GM12878 (cell line): Measurements from ENCODE around the gene LEPR. TPM values are rescaled to one million over a fixed set of nuclear protein-coding genes. Genes with fewer than 3 reads are reported as not detected.

Experiments used
- ATAC-seq: fragments of 200-7000 bp; cut with Tn5 transposase; 3 replicates; pipeline ENCODE4 v1.9.1; 2020; ENCODE audit warnings: mild to moderate bottlenecking, moderate library complexity
- BruUV-seq: library from RNA; stranded (reverse); fragments of 400-500 nt; replicated peaks from 2 replicates; lab custom pipeline; 2021; lab: Mats Ljungman, UMichigan
- CTCF ChIA-PET: fragments of 300-600 bp; sonication (Branson Sonifier 250); formaldehyde crosslinking; extraction: SDS; loops from one replicate; lab custom pipeline; 2021; ENCODE audit warnings: inconsistent platforms; lab: Yijun Ruan, JAX
- POLR2A ChIA-PET: fragments of 350-600 bp; formaldehyde crosslinking; extraction: SDS; loops from one replicate; lab custom pipeline; 2021; ENCODE audit warnings: inconsistent platforms; lab: Charles Lee
- RAD21 ChIA-PET: fragments of 300-600 bp; sonication (Branson Sonifier 250); formaldehyde crosslinking; loops from one replicate; lab custom pipeline; 2023; ENCODE audit warnings: antibody characterized with exemption; ENCODE audit not compliant: unreplicated experiment; lab: Charles Lee
- SMC1A ChIA-PET: fragments of 300-600 bp; sonication (Branson Sonifier 250); formaldehyde crosslinking; loops from one replicate; lab custom pipeline; 2023; ENCODE audit not compliant: unreplicated experiment, uncharacterized antibody; lab: Charles Lee
- DNase-seq: peaks from one replicate; pipeline ENCODE4 v3.0.0-alpha.2; 2011; ENCODE audit warnings: low read depth, low spot score
- FAIRE-seq: peaks from 3 replicates; lab custom pipeline; 2011; peaks lifted over from hg19 to GRCh38; lab: Jason Lieb, UNC
- H2AFZ ChIP-seq: 2 replicates; pipeline ENCODE4 v1.6.0; 2011; ENCODE audit warnings: low read depth, low read length, control low read depth; ENCODE audit not compliant: control insufficient read depth
- H3K27ac ChIP-seq: 2 replicates; pipeline ENCODE4 v1.5.1; 2011; ENCODE audit warnings: control low read depth; ENCODE audit not compliant: control insufficient read depth, insufficient read depth
- H3K27me3 ChIP-seq, 2 experiments: replicated peaks in 1 of 2; 2 replicates each; pipeline versions ENCODE4 v1.6.0 to v1.6.1; 2011; ENCODE audit warnings: low read length in 1 of 2; ENCODE audit not compliant: control insufficient read depth in 2 of 2, insufficient read depth in 2 of 2
- H3K36me3 ChIP-seq, 2 experiments: 2 replicates each; pipeline ENCODE4 v1.5.1; 2011; ENCODE audit warnings: low read length in 1 of 2; ENCODE audit not compliant: control insufficient read depth in 2 of 2, insufficient read depth in 2 of 2
- H3K4me1 ChIP-seq: 2 replicates; pipeline ENCODE4 v1.6.1; 2011; ENCODE audit warnings: mild to moderate bottlenecking, low read length, moderate library complexity, mixed read lengths; ENCODE audit not compliant: control insufficient read depth, insufficient read depth
- H3K4me2 ChIP-seq: 2 replicates; pipeline ENCODE4 v1.6.0; 2011; ENCODE audit warnings: control low read depth; ENCODE audit not compliant: control insufficient read depth, insufficient read depth
- H3K4me3 ChIP-seq: fragments of 200-600 bp; sonication (generic); 2 replicates; pipeline ENCODE4 v1.5.1; 2016
- H3K79me2 ChIP-seq: 2 replicates; pipeline ENCODE4 v1.6.0; 2011; ENCODE audit warnings: low read length; ENCODE audit not compliant: control insufficient read depth, insufficient read depth
- H3K9ac ChIP-seq: 2 replicates; pipeline ENCODE4 v1.8.0; 2011; ENCODE audit warnings: low read length, control low read depth, mixed read lengths; ENCODE audit not compliant: control insufficient read depth, insufficient read depth
- H3K9me3 ChIP-seq: replicated peaks from 3 replicates; pipeline ENCODE4 v1.5.1; 2011; ENCODE audit warnings: mild to moderate bottlenecking, low read length; ENCODE audit not compliant: control insufficient read depth, insufficient read depth
- H4K20me1 ChIP-seq: 2 replicates; pipeline ENCODE4 v1.6.0; 2011; ENCODE audit not compliant: control insufficient read depth, insufficient read depth
- BCL11A ChIP-seq: IDR thresholded peaks from 2 replicates; pipeline ENCODE4 v1.6.1; 2011; ENCODE audit warnings: low read depth, low read length
- DPF2 ChIP-seq: fragments of 450-650 bp; IDR thresholded peaks from 2 replicates; pipeline ENCODE4 v1.6.1; 2017; ENCODE audit warnings: mild to moderate bottlenecking
- E2F4 ChIP-seq: IDR thresholded peaks from 2 replicates; pipeline ENCODE4 v1.6.1; 2012; ENCODE audit warnings: low read depth, low read length, improper control_type of control experiment
- HDAC6 ChIP-seq: fragments of 200-600 bp; sonication (generic); IDR thresholded peaks from one replicate; pipeline ENCODE4 v1.8.0; 2017; ENCODE audit warnings: antibody characterized with exemption; ENCODE audit not compliant: unreplicated experiment
- KDM1A ChIP-seq: fragments of 200-600 bp; sonication (generic); IDR thresholded peaks from 2 replicates; pipeline ENCODE4 v1.6.1; 2016; ENCODE audit warnings: borderline replicate concordance
- NRF1 ChIP-seq: conservative IDR thresholded peaks from 2 replicates; pipeline ENCODE4 v1.6.1; 2011; ENCODE audit warnings: mild to moderate bottlenecking, low read depth, low read length, improper control_type of control experiment
- RB1 ChIP-seq: fragments of 450-650 bp; formaldehyde crosslinking; IDR thresholded peaks from 2 replicates; pipeline ENCODE4 v1.6.1; 2017; ENCODE audit warnings: mild to moderate bottlenecking, borderline replicate concordance
- RCOR1 ChIP-seq: conservative IDR thresholded peaks from 2 replicates; pipeline ENCODE4 v1.6.1; 2012; ENCODE audit warnings: low read depth, low read length, improper control_type of control experiment
- SIX5 ChIP-seq: IDR thresholded peaks from 2 replicates; pipeline ENCODE4 v1.6.1; 2011; ENCODE audit warnings: mild to moderate bottlenecking, low read depth, low read length, moderate library complexity; ENCODE audit not compliant: severe bottlenecking
- SMAD1 ChIP-seq: fragments of 450-650 bp; IDR thresholded peaks from 2 replicates; pipeline ENCODE4 v1.6.1; 2018; ENCODE audit warnings: mild to moderate bottlenecking, low read depth; ENCODE audit not compliant: partially characterized antibody
- TARDBP ChIP-seq: IDR thresholded peaks from 2 replicates; pipeline ENCODE4 v1.6.1; 2016; ENCODE audit warnings: borderline replicate concordance
- WRNIP1 ChIP-seq: IDR thresholded peaks from 2 replicates; pipeline ENCODE4 v1.6.1; 2011; ENCODE audit warnings: low read depth, low read length, improper control_type of control experiment, borderline replicate concordance
- ZNF274 ChIP-seq: IDR thresholded peaks from one replicate; pipeline ENCODE4 v1.8.0; 2011; ENCODE audit not compliant: insufficient read length, insufficient read depth
- WGBS: methylation state at CpG from one replicate; pipeline ENCODE4 v1.1.6; 2016; ENCODE audit warnings: low lambda C conversion rate; ENCODE audit not compliant: insufficient replicate concordance, insufficient coverage; ENCODE audit errors: missing lambda C conversion rate; 5-methylcytosine and 5-hydroxymethylcytosine counted together
- in situ Hi-C: fragments of 300-500 bp; cut with MboI; formaldehyde crosslinking; loops from 9 replicates; pipeline ENCODE4 v1.14.3; 2018; ENCODE audit warnings: mixed read lengths
- intact Hi-C: fragments of 100-400 bp; cut with micrococcal nuclease; formaldehyde crosslinking; loops from one replicate; pipeline ENCODE4 v1.14.2; 2022; ENCODE audit not compliant: unreplicated experiment
- polyA plus RNA-seq, 11 experiments: library from polyadenylated mRNA; depleted of rRNA in 4 of 11; unstranded in 6 of 11; stranded (reverse) in 5 of 11; fragments of >200 nt; fragmentation: Nextera tagmentation in 4 of 11; fragmentation: Illumina TruSeq in 1 of 11; extraction: Ambion mirVana in 4 of 11; extraction: Trizol in 1 of 11; gene quantifications; 1 replicate in 1 of 11; 2 replicates in 10 of 11; pipeline versions ENCODE4 v1.2.1 to v1.2.3, GENCODE V29; 2011 to 2016; ENCODE audit warnings: inconsistent platforms in 2 of 11, missing spikeins in 2 of 11, low read depth in 1 of 11
- total RNA-seq, 4 experiments: library from RNA; depleted of rRNA in 3 of 4; stranded (reverse); fragments of >200 nt in 3 of 4; fragmentation: Illumina TruSeq in 1 of 4; extraction: Trizol in 1 of 4; gene quantifications; 2 replicates each; pipeline versions ENCODE4 v1.2.1 to v1.2.3, GENCODE V29; 2013 to 2021

Gene LEPR
- total and polyA plus RNA-seq, 10 of the 15 experiments (the other 5 are each of a cell fraction or from before 2014, with no cell fraction given) = 0.49 to 3.7 (median 1.2) TPM

GRCh38 chr1:65416767-65417166 is 3.7 kb upstream of the LEPR start:
- Histone ChIP-seq H2AFZ (no peak overlapping the region), H3K4me1 (peaks cover 6% of the 10 kb centered on the region), H3K4me3 (no peak overlapping the region), H3K36me3 (no peaks in the 10 kb centered on the region), H3K9me3 (no peaks in the 10 kb centered on the region; the same call in 2 of the 3 replicates), H3K27ac (no peak overlapping the region), H3K27me3 (no peaks in the 10 kb centered on the region), H3K9ac (no peak overlapping the region), H4K20me1 (no peaks in the 10 kb centered on the region), H3K79me2 (peaks cover 12% of the 10 kb centered on the region), H3K4me2 (no peak overlapping the region)
- ATAC-seq = no peak
- WGBS = 100% methylated on average over 1 of the region's 1 CpG
- ChIA-PET POLR2A (no interaction called here), SMC1A (interaction anchor here (0.9 kb wide), 1 partner anchor 22 kb away, joined by 3 read pairs; no protein-coding TSS in a partner anchor), CTCF (interaction anchor here (4.2 kb wide), 1 partner anchor 13 kb away, joined by 41 read pairs; no protein-coding TSS in a partner anchor), RAD21 (no interaction called here)
- no peak for FAIRE-seq
- intact Hi-C loops = no loop called here
- no peak for TF ChIP-seq HDAC6
- no TSS peak for BruUV-seq
- no peak for DNase-seq
- in situ Hi-C loops = no loop called here

- no peak overlapping the region for H3K4me2 ChIP-seq
- peaks cover 6% of the 10 kb centered on the region for H3K4me1 ChIP-seq
- intact Hi-C loops (no loop called here), in situ Hi-C loops (no loop called here)
- no TSS peak for BruUV-seq
- RAD21 ChIA-PET = no interaction called here
- H3K36me3 ChIP-seq = no peaks in the 10 kb centered on the region
- DNase-seq = no peak
- no peaks in the 10 kb centered on the region for H4K20me1 ChIP-seq
- H3K79me2 ChIP-seq = peaks cover 22% of the 10 kb centered on the region
- ATAC-seq = no peak
- POLR2A ChIA-PET = no interaction called here
- CTCF ChIA-PET = interaction anchor here (0.9 to 4.2 kb wide), 3 partner anchors 9 to 22 kb away, joined by 3 to 41 read pairs (median 4); no protein-coding TSS in a partner anchor
- 78% methylated on average over 2 of the region's 2 CpGs for WGBS
- SMC1A ChIA-PET = no interaction called here
- TF ChIP-seq SIX5 (no peak), TARDBP (no peak), WRNIP1 (no peak), BCL11A (no peak), SMAD1 (no peak), KDM1A (no peak), RB1 (no peak), RCOR1 (no peak), ZNF274 (no peak), E2F4 (no peak), DPF2 (no peak), NRF1 (no peak)
- TF ChIP-seq, all 136 proteins: peak for 0
- no peak overlapping the region for H3K27ac ChIP-seq
- no peak overlapping the region for H3K4me3 ChIP-seq
- no peaks in the 10 kb centered on the region for H3K27me3 ChIP-seq
- H3K9me3 ChIP-seq = no peaks in the 10 kb centered on the region; the same call in 2 of the 3 replicates
- no peak overlapping the region for H3K9ac ChIP-seq
- H2AFZ ChIP-seq = no peak overlapping the region
- no peak for FAIRE-seq
Observed at GRCh38 chr1:65417729-65418128, 2.7 kb upstream of the LEPR start.
